ENCODE data around the gene MTURN. TPM values are rescaled to one million over a fixed set of nuclear protein-coding genes. Genes with fewer than 3 reads are reported as not detected.

MTURN gene
- total and polyA plus RNA-seq, 9 of the 15 experiments (the other 6 are each of a cell fraction or from before 2014, with no cell fraction given) = 0.94 to 14.8 (median 6.4) TPM

- ATAC-seq = no peak
- no peaks in the 10 kb centered on the region for H3K36me3 ChIP-seq (ENCODE audit: control insufficient read depth, insufficient read depth, low read length)
- intact Hi-C loops (cut with micrococcal nuclease) (no loop called here), in situ Hi-C loops (cut with MboI) (no loop called here)
- ChIA-PET CTCF (ENCODE audit: low intra/inter-chr PET ratio) (no interaction called here), POLR2A (interaction anchor here (0.6 to 1.0 kb wide), 3 partner anchors 9 to 25 kb away, joined by 3 to 5 read pairs (median 3); no protein-coding TSS in a partner anchor)
- WGBS (ENCODE audit: insufficient coverage, low coverage, missing lambda C conversion rate) = 29% methylated on average over 7 of the region's 7 CpGs
- no peak overlapping the region for H3K4me3 ChIP-seq
- no peak for TF ChIP-seq SRSF9 (IDR thresholded peaks at IDR 0.05; ENCODE audit: borderline replicate concordance, low read depth, low read length)
- TF ChIP-seq MNT (conservative IDR thresholded peaks at IDR 0.05) = no peak
- TF ChIP-seq CXXC5 (CRISPR knock-in tag; IDR thresholded peaks at IDR 0.05) = no peak
- TF ChIP-seq SIN3A (IDR thresholded peaks at IDR 0.05; ENCODE audit: borderline replicate concordance in 2 of 2, control insufficient read depth in 1 of 2, low read depth in 2 of 2, low read length in 2 of 2) = no peak
- no peak for TF ChIP-seq CEBPG (CRISPR knock-in tag; IDR thresholded peaks at IDR 0.05)
- TF ChIP-seq CEBPG (tag; conservative IDR thresholded peaks at IDR 0.05 in 1 of 2, IDR thresholded peaks at IDR 0.05 in 1 of 2) = no peak
- H3K9me3 ChIP-seq (replicated peaks; ENCODE audit: control insufficient read depth, insufficient read depth, low read depth, low read length) = no peaks in the 10 kb centered on the region
- DNase-seq (ENCODE audit: extremely low read depth in 1 of 4, low spot score in 3 of 4) = no peak
- FAIRE-seq = no peak
- no peaks in the 10 kb centered on the region for H4K20me1 ChIP-seq (replicated peaks; ENCODE audit: control insufficient read depth, insufficient read depth, low read length)
- no peak overlapping the region for H3K9ac ChIP-seq (ENCODE audit: insufficient read depth in 1 of 2, low read depth in 2 of 2, low read length in 2 of 2)
- H3K27me3 ChIP-seq (ENCODE audit: control insufficient read depth in 2 of 2, insufficient read depth in 2 of 2, low read length in 2 of 2) = peaks cover 0 to 10% of the 10 kb centered on the region in 2 experiments; a peak in 1 of 5 replicates
- H3K4me2 ChIP-seq (ENCODE audit: insufficient read depth, low read length) = no peak overlapping the region
- no peaks in the 10 kb centered on the region for H3K79me2 ChIP-seq (ENCODE audit: control insufficient read depth, insufficient read depth, low read length)
- H3K27ac ChIP-seq (ENCODE audit: extremely low read depth, low read depth, low read length) = no peak overlapping the region
- no peaks in the 10 kb centered on the region for H3K4me1 ChIP-seq (replicated peaks in 1 of 2; ENCODE audit: control insufficient read depth in 2 of 2, insufficient read depth in 2 of 2, low read length in 2 of 2)
- H2AFZ ChIP-seq (ENCODE audit: low read depth, low read length) = no peak overlapping the region
- H3K9me1 ChIP-seq (ENCODE audit: control insufficient read depth, insufficient read depth, low read length) = no peaks in the 10 kb centered on the region
- BruUV-seq (replicated peaks) = no TSS peak
Measured at GRCh38 chr7:30181736-30182522, 47.1 kb downstream of the MTURN start.
